Endodermal cell (in vitro differentiated cells): ENCODE data around the gene CCDC183. TPM values are rescaled to one million over a fixed set of nuclear protein-coding genes. Genes with fewer than 3 reads are reported as not detected.

Experiments used
- DNase-seq: peaks from one replicate; pipeline ENCODE4 v3.0.0-alpha.2; 2017
- H3K27ac ChIP-seq: 2 replicates; pipeline ENCODE4 v1.5.1; 2013; ENCODE audit warnings: mild to moderate bottlenecking, low read depth, low read length, moderate library complexity
- H3K27me3 ChIP-seq: 2 replicates; pipeline ENCODE4 v1.6.1; 2013; ENCODE audit warnings: mild to moderate bottlenecking, low read length, moderate library complexity; ENCODE audit not compliant: insufficient read depth, control insufficient read depth, poor library complexity, severe bottlenecking
- H3K36me3 ChIP-seq: 2 replicates; pipeline ENCODE4 v1.7.0; 2013; ENCODE audit warnings: mild to moderate bottlenecking, low read length, moderate library complexity; ENCODE audit not compliant: control insufficient read depth, insufficient read depth
- H3K4me1 ChIP-seq: one replicate; pipeline ENCODE4 v1.7.0; 2013; ENCODE audit warnings: low read length; ENCODE audit not compliant: control insufficient read depth, insufficient read depth
- H3K4me3 ChIP-seq: 2 replicates; pipeline ENCODE4 v1.5.1; 2013; ENCODE audit warnings: mild to moderate bottlenecking, low read length, moderate library complexity
- H3K9ac ChIP-seq: 2 replicates; pipeline ENCODE4 v1.6.1; 2013; ENCODE audit warnings: mild to moderate bottlenecking, low read length, moderate library complexity; ENCODE audit not compliant: poor library complexity, severe bottlenecking; ENCODE audit errors: extremely low read depth
- H3K9me3 ChIP-seq: 2 replicates; pipeline ENCODE4 v1.6.1; 2013; ENCODE audit warnings: mild to moderate bottlenecking, low read length, moderate library complexity; ENCODE audit not compliant: control insufficient read depth
- H3K27ac Mint-ChIP-seq: 2 replicates; pipeline ENCODE4 v1.8.0; 2020; ENCODE audit warnings: mixed read lengths
- H3K27me3 Mint-ChIP-seq: 2 replicates; pipeline ENCODE4 v1.8.0; 2021; ENCODE audit warnings: mild to moderate bottlenecking, mixed read lengths; ENCODE audit not compliant: insufficient read depth
- H3K36me3 Mint-ChIP-seq: 2 replicates; pipeline ENCODE4 v1.8.0; 2020; ENCODE audit warnings: low read depth, mixed read lengths
- H3K4me1 Mint-ChIP-seq: 2 replicates; pipeline ENCODE4 v1.8.0; 2020; ENCODE audit warnings: mixed read lengths
- H3K4me3 Mint-ChIP-seq: 2 replicates; pipeline ENCODE4 v1.8.0; 2020; ENCODE audit warnings: mild to moderate bottlenecking, moderate library complexity, mixed read lengths
- H3K9me3 Mint-ChIP-seq: 2 replicates; pipeline ENCODE4 v1.8.0; 2020; ENCODE audit warnings: mild to moderate bottlenecking, mixed read lengths
- WGBS, 2 experiments: methylation state at CpG; one replicate each; pipeline versions ENCODE4 v1.1.5 to v1.1.7; 2013; ENCODE audit warnings: missing lambda C conversion rate in 2 of 2, mixed read lengths in 1 of 2; ENCODE audit not compliant: insufficient coverage in 1 of 2, insufficient read length in 1 of 2; 5-methylcytosine and 5-hydroxymethylcytosine counted together
- total RNA-seq, 2 donors: library from RNA; stranded (reverse); fragmentation: NEBNext Ultra II Directional in 1 of 2; extraction: Animal tissue kit (Norgen Biotek cat#: 25700) in 1 of 2; gene quantifications; 2 replicates in 1 of 2; 3 replicates in 1 of 2; pipeline ENCODE4 v1.2.1, GENCODE V29; 2021
- TF ChIP-seq, protein P1 (sequence below): fragments of 200-600 bp; sonication (generic); conservative IDR thresholded peaks from 2 replicates; pipeline ENCODE4 v1.5.0; 2021; ENCODE audit warnings: antibody characterized with exemption, mild to moderate bottlenecking

CCDC183 gene
- total RNA-seq, 2 donors from 2014 or later: 10.9 to 13.4 TPM

DNA sequence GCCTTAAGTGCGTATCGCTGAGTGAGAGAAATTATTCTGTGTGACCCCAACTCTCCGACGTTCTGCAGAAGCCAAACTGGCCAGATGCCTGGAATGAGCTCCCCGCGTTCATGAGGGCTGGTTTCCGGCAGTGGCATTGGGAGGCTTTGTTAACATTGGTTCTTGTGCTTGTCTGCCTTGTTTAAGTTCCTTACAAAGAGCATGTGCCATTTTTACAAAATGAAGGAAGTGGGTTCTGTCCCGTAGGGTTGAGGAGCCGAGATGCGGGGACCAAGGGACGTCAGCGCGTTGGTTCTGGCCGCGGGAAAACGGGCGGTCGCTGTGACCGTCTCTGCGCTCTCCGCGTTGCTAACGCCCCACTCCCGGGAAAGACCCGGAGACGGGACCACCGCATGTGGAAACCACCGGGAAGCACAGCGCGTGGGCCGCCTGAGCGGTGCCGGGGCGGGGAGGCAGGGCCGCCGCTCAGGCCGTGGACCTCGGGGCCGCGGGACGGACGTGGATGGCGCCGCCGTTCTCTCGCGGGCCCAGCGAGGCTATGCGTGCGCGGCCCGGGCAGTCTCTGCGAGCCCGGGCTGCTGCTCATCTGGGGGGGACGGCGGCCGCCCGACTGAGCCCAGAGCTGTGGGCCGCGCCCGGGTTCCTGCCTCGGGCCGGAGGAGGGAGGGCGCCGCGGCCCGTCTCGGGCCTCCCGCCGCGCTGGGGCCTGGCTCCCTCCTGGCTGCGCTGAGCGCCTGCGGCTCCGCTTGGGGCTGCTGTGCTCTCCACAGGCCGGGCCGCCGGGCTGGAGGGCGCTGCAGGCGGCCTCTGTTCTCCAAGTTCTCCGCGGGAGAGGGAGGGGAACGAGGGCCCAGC, 25.1 kb downstream of the CCDC183 start:
- Histone ChIP-seq H3K9ac (no peak overlapping the region), H3K36me3 (peaks cover 47% of the 10 kb centered on the region), H3K27me3 (no peaks in the 10 kb centered on the region), H3K4me3 (peak overlapping the region; percentile 1), H3K27ac (no peak overlapping the region), H3K9me3 (no peaks in the 10 kb centered on the region), H3K4me1 (peaks cover 3% of the 10 kb centered on the region)
- Mint-ChIP-seq H3K9me3 (no peaks in the 10 kb centered on the region), H3K4me1 (peaks cover 10% of the 10 kb centered on the region), H3K36me3 (peaks cover 50% of the 10 kb centered on the region), H3K27me3 (peaks cover 3% of the 10 kb centered on the region), H3K27ac (peak overlapping the region; percentile 38), H3K4me3 (peak overlapping the region; percentile 55)
- TF ChIP-seq, protein P1, sequence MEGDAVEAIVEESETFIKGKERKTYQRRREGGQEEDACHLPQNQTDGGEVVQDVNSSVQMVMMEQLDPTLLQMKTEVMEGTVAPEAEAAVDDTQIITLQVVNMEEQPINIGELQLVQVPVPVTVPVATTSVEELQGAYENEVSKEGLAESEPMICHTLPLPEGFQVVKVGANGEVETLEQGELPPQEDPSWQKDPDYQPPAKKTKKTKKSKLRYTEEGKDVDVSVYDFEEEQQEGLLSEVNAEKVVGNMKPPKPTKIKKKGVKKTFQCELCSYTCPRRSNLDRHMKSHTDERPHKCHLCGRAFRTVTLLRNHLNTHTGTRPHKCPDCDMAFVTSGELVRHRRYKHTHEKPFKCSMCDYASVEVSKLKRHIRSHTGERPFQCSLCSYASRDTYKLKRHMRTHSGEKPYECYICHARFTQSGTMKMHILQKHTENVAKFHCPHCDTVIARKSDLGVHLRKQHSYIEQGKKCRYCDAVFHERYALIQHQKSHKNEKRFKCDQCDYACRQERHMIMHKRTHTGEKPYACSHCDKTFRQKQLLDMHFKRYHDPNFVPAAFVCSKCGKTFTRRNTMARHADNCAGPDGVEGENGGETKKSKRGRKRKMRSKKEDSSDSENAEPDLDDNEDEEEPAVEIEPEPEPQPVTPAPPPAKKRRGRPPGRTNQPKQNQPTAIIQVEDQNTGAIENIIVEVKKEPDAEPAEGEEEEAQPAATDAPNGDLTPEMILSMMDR: peak; percentile 19
- DNase-seq: peak; percentile 75
- WGBS, 2 experiments: 30 to 37% methylated on average over 32 to 83 of the region's 83 CpGs

DNA sequence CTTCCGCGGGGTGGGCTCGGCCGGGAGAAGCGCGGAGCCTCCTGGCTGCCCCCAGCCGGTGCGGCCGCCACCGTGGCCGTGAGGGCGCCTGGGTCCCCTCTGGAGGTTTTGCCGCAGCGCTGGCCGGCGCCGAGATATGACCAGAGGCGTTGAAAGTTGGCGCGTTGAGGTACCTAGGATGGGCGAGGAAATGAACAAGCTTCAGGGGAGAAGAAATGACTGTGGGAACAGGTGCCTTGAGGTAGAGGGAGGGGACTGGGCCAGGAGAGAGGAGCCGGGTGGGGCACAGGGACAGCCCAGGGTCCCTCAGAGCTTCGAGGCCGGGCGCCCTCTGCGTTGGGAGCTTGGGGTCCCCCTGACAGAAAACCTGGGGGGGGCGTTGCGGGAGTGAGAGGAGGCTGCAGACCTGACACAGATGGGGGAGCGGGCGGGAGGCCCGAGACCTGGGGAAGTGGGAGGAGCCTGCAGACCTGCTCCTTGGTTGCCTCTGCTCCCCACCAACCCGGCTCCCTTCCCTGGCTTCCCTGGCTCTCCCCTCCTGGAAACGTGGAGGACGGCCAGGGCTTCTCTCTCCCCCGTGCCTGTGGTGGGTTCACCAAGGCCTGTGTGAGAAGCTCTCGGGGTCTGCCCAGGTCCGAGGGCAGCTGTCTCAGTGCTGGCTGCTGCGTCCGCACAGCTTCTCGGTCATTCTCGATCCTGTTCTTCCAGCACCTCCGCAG, 25.8 kb downstream of the CCDC183 start:
- DNase-seq: peak; percentile 58
- H3K27ac Mint-ChIP-seq: peak overlapping the region; percentile 80
- Histone ChIP-seq H3K4me1 (peaks cover 3% of the 10 kb centered on the region), H3K27ac (no peak overlapping the region), H3K36me3 (peaks cover 45% of the 10 kb centered on the region), H3K27me3 (no peaks in the 10 kb centered on the region), H3K9me3 (no peaks in the 10 kb centered on the region), H3K9ac (no peak overlapping the region), H3K4me3 (no peak overlapping the region)
- peaks cover 10% of the 10 kb centered on the region for H3K4me1 Mint-ChIP-seq
- H3K36me3 Mint-ChIP-seq: peaks cover 44% of the 10 kb centered on the region
- H3K27me3 Mint-ChIP-seq: peaks cover 3% of the 10 kb centered on the region
- WGBS, 2 experiments: 74 to 81% methylated on average over 26 to 42 of the region's 42 CpGs
- TF ChIP-seq, protein P1: no peak
- H3K4me3 Mint-ChIP-seq: no peak overlapping the region
- no peaks in the 10 kb centered on the region for H3K9me3 Mint-ChIP-seq

DNA sequence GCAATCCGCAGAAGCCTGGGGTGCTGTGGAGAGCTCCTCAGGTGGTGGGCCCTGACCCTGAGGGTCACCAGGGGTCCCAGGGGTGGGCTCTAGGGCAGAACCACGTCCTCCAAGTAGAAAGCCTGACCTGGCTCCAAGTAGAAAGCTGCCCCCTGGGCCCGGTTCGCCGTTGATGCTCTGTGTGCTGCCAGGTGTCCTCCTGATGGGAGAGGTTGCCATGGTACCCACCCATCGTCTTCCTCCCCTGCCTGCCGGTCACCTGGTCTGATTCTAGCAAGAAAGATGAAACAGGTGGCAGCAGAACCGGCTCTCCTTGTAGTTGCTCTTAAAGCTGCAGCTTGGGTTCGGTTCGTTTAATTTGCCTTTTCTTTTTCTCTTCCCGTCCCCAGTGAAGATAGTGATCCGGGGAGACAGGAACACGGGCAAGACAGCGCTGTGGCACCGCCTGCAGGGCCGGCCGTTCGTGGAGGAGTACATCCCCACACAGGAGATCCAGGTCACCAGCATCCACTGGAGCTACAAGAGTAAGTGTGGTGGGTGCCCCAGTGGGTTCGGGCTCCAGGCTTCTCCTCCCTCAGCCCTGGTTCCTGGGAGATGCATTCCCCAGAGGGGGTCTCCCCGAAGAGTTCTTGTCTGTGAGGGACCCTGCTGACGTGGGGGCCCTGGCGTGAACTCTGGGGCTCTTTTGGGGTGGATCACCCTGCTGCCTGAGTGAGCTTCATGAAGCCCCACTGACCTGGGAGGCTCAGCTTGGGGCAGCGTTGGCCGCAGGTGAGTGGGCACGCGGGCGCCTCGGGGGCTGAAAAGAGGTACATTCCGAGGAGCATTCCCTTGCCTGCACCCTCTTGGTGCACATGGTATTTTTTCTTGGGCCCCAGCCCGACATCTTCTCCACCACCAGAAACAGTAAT, 27.3 kb downstream of the CCDC183 start:
- TF ChIP-seq, protein P1: no peak
- Mint-ChIP-seq H3K9me3 (no peaks in the 10 kb centered on the region), H3K27me3 (peaks cover 3% of the 10 kb centered on the region), H3K27ac (no peak overlapping the region), H3K4me3 (no peak overlapping the region), H3K4me1 (peaks cover 10% of the 10 kb centered on the region), H3K36me3 (peaks cover 34% of the 10 kb centered on the region)
- Histone ChIP-seq H3K27ac (no peak overlapping the region), H3K9ac (no peak overlapping the region), H3K4me3 (no peak overlapping the region), H3K9me3 (no peaks in the 10 kb centered on the region), H3K4me1 (peaks cover 3% of the 10 kb centered on the region), H3K36me3 (peaks cover 48% of the 10 kb centered on the region), H3K27me3 (no peaks in the 10 kb centered on the region)
- 92 to 96% methylated on average over 19 to 30 of the region's 30 CpGs for WGBS, 2 experiments
- DNase-seq: no peak
